Measurements from ENCODE around the gene PLEKHA6. TPM values are rescaled to one million over a fixed set of nuclear protein-coding genes. Genes with fewer than 3 reads are reported as not detected.
A peak's percentile ranks its signal among the peaks of the same experiment; 100 is the strongest.

The PLEKHA6 gene
- total RNA-seq, 6 donors from 2014 or later = 3.3 to 6.9 (median 4.9) TPM

GRCh38 chr1:204327359-204327758 lies 32.4 kb downstream of the PLEKHA6 start:
- no peaks in the 10 kb centered on the region for H3K27me3 ChIP-seq
- no peak for ATAC-seq (ENCODE audit: low FRiP score in 2 of 2)
- no peaks in the 10 kb centered on the region for H3K4me1 ChIP-seq
- no peak overlapping the region for H3K27ac ChIP-seq
- no peaks in the 10 kb centered on the region for H3K9me3 ChIP-seq
- no peak overlapping the region for H3K4me3 ChIP-seq
- peak in 1 of 2 donors; percentile 67 for DNase-seq
- H3K36me3 ChIP-seq = no peaks in the 10 kb centered on the region
- TF ChIP-seq CTCF (IDR thresholded peaks at IDR 0.05) (no peak), POLR2AphosphoS5 (IDR thresholded peaks at IDR 0.05) (no peak), EP300 (IDR thresholded peaks at IDR 0.05) (no peak), POLR2A (IDR thresholded peaks at IDR 0.05) (no peak)
- WGBS, 2 donors = 24 to 66% methylated on average over 2 to 10 of the region's 10 CpGs

- 88 to 91% methylated on average over 8 of the region's 8 CpGs for WGBS, 2 donors
- no peaks in the 10 kb centered on the region for H3K4me1 ChIP-seq
- DNase-seq = no peak
- no peaks in the 10 kb centered on the region for H3K36me3 ChIP-seq
- TF ChIP-seq EP300 (IDR thresholded peaks at IDR 0.05) (no peak), POLR2AphosphoS5 (IDR thresholded peaks at IDR 0.05) (no peak), CTCF (IDR thresholded peaks at IDR 0.05) (no peak), POLR2A (IDR thresholded peaks at IDR 0.05) (no peak)
- H3K27me3 ChIP-seq = no peaks in the 10 kb centered on the region
- H3K27ac ChIP-seq = no peak overlapping the region
- H3K4me3 ChIP-seq = no peak overlapping the region
- H3K9me3 ChIP-seq = no peaks in the 10 kb centered on the region
- ATAC-seq (ENCODE audit: low FRiP score in 2 of 2) = no peak
Measured at GRCh38 chr1:204326771-204327300, 32.9 kb downstream of the PLEKHA6 start.

GRCh38 chr1:204325944-204326343 lies 33.8 kb downstream of the PLEKHA6 start:
- H3K4me1 ChIP-seq = no peaks in the 10 kb centered on the region
- TF ChIP-seq CTCF (IDR thresholded peaks at IDR 0.05) (no peak), POLR2A (IDR thresholded peaks at IDR 0.05) (no peak), POLR2AphosphoS5 (IDR thresholded peaks at IDR 0.05) (no peak), EP300 (IDR thresholded peaks at IDR 0.05) (no peak)
- ATAC-seq (ENCODE audit: low FRiP score in 2 of 2) (no peak), DNase-seq (no peak)
- no peaks in the 10 kb centered on the region for H3K27me3 ChIP-seq
- no peak overlapping the region for H3K27ac ChIP-seq
- H3K4me3 ChIP-seq = no peak overlapping the region
- H3K9me3 ChIP-seq = no peaks in the 10 kb centered on the region
- WGBS, 2 donors = 93 to 94% methylated on average over 5 of the region's 5 CpGs
- no peaks in the 10 kb centered on the region for H3K36me3 ChIP-seq

- Histone ChIP-seq H3K36me3 (no peaks in the 10 kb centered on the region), H3K27me3 (no peaks in the 10 kb centered on the region), H3K4me1 (no peaks in the 10 kb centered on the region), H3K4me3 (no peak overlapping the region), H3K27ac (no peak overlapping the region), H3K9me3 (no peaks in the 10 kb centered on the region)
- DNase-seq (peak in 1 of 2 donors; percentile 31), ATAC-seq (ENCODE audit: low FRiP score in 2 of 2) (no peak)
- 76 to 79% methylated on average over 2 of the region's 2 CpGs for WGBS, 2 donors
- TF ChIP-seq POLR2A (IDR thresholded peaks at IDR 0.05) (no peak), EP300 (IDR thresholded peaks at IDR 0.05) (no peak), POLR2AphosphoS5 (IDR thresholded peaks at IDR 0.05) (no peak), CTCF (IDR thresholded peaks at IDR 0.05) (no peak)
Measured at GRCh38 chr1:204323887-204324286, 35.8 kb downstream of the PLEKHA6 start.

- DNase-seq (no peak), ATAC-seq (ENCODE audit: low FRiP score in 2 of 2) (no peak)
- no peak for TF ChIP-seq POLR2A (IDR thresholded peaks at IDR 0.05)
- Histone ChIP-seq H3K9me3 (no peaks in the 10 kb centered on the region), H3K27me3 (no peaks in the 10 kb centered on the region), H3K36me3 (no peaks in the 10 kb centered on the region), H3K4me1 (no peaks in the 10 kb centered on the region), H3K4me3 (no peak overlapping the region), H3K27ac (no peak overlapping the region)
- 62 to 85% methylated on average over 7 to 8 of the region's 8 CpGs for WGBS, 2 donors
Measured at GRCh38 chr1:204322339-204322868, 37.3 kb downstream of the PLEKHA6 start.
